B cell (primary cell): ENCODE results near the gene SCN4A. TPM values are rescaled to one million over a fixed set of nuclear protein-coding genes. Genes with fewer than 3 reads are reported as not detected.

Experiments used
- ATAC-seq: fragments of 200-7000 bp; cut with Tn5 transposase; one replicate; pipeline ENCODE4 v1.10.0; 2021; ENCODE audit warnings: low read depth, mild to moderate bottlenecking, moderate number of reproducible peaks, moderate library complexity
- CTCF ChIA-PET: fragments of 350-600 bp; sonication (Branson Sonifier 250); formaldehyde crosslinking; loops from one replicate; lab custom pipeline; 2021; ENCODE audit warnings: antibody characterized with exemption, inconsistent platforms; lab: Charles Lee
- POLR2A ChIA-PET: fragments of 350-600 bp; sonication (Branson Sonifier 250); formaldehyde crosslinking; loops from one replicate; lab custom pipeline; 2021; ENCODE audit warnings: antibody characterized with exemption; lab: Charles Lee
- DNase-seq: peaks from one replicate; pipeline ENCODE4 v3.0.0; 2013
- H2AFZ ChIP-seq: 2 replicates; pipeline ENCODE4 v1.6.1; 2012; ENCODE audit warnings: mild to moderate bottlenecking, low read depth, low read length; ENCODE audit not compliant: insufficient read depth, poor library complexity, severe bottlenecking
- H3K27ac ChIP-seq, 2 donors: 1 replicate in 1 of 2; 2 replicates in 1 of 2; pipeline ENCODE4 v1.5.1; 2012 to 2013; ENCODE audit warnings: low read length in 2 of 2, mild to moderate bottlenecking in 2 of 2, moderate library complexity in 1 of 2
- H3K27me3 ChIP-seq, 4 experiments: fragments of 200-600 bp in 1 of 4; sonication (generic) in 1 of 4; replicated peaks in 1 of 4; 1 replicate in 2 of 4; 2 replicates in 2 of 4; pipeline versions ENCODE4 v1.6.1 to v1.7.0; 2013 to 2016; ENCODE audit warnings: low read length in 3 of 4, mild to moderate bottlenecking in 2 of 4, mixed read lengths in 1 of 4, moderate library complexity in 1 of 4; ENCODE audit not compliant: insufficient read depth in 4 of 4, control insufficient read depth in 3 of 4; ENCODE audit errors: control extremely low read depth in 1 of 4
- H3K36me3 ChIP-seq, 2 experiments: replicated peaks in 1 of 2; 1 replicate in 1 of 2; 2 replicates in 1 of 2; pipeline versions ENCODE4 v1.6.1 to v1.7.1; 2013; ENCODE audit warnings: low read length in 1 of 2; ENCODE audit not compliant: insufficient read depth in 2 of 2, control insufficient read depth in 1 of 2; ENCODE audit errors: control extremely low read depth in 1 of 2, extremely low read depth in 1 of 2
- H3K4me1 ChIP-seq, 2 donors: fragments of 200-600 bp in 1 of 2; sonication (generic) in 1 of 2; 1 replicate in 1 of 2; 2 replicates in 1 of 2; pipeline versions ENCODE4 v1.5.1 to v1.6.1; 2013 to 2017; ENCODE audit warnings: low read length in 2 of 2; ENCODE audit not compliant: control insufficient read depth in 2 of 2, insufficient read depth in 2 of 2
- H3K4me2 ChIP-seq: replicated peaks from 2 replicates; pipeline ENCODE3; 2012; ENCODE audit warnings: mild to moderate bottlenecking, low read depth, low read length; ENCODE audit not compliant: poor library complexity, severe bottlenecking
- H3K4me3 ChIP-seq, 5 experiments: fragments of 200-600 bp in 1 of 5; sonication (generic) in 1 of 5; 1 replicate in 3 of 5; 2 replicates in 2 of 5; pipeline versions ENCODE4 v1.5.1 to v1.7.0; 2011 to 2016; ENCODE audit warnings: low read length in 4 of 5, mild to moderate bottlenecking in 4 of 5, low read depth in 2 of 5, control low read depth in 1 of 5, moderate library complexity in 1 of 5; ENCODE audit not compliant: insufficient read depth in 1 of 5; ENCODE audit errors: control extremely low read depth in 1 of 5, extremely low read depth in 1 of 5
- H3K79me2 ChIP-seq: fragments of 200-600 bp; sonication (generic); one replicate; pipeline ENCODE4 v1.6.0; 2016; ENCODE audit warnings: low read length; ENCODE audit not compliant: control insufficient read depth, insufficient read depth
- H3K9ac ChIP-seq: fragments of 200-600 bp; sonication (generic); 2 replicates; pipeline ENCODE4 v1.6.1; 2017; ENCODE audit warnings: mild to moderate bottlenecking, low read length, moderate library complexity
- H3K9me3 ChIP-seq, 3 donors: one replicate each; pipeline versions ENCODE4 v1.6.1 to v1.7.1; 2013; ENCODE audit warnings: low read length in 2 of 3; ENCODE audit not compliant: control insufficient read depth in 2 of 3, insufficient read depth in 1 of 3; ENCODE audit errors: control extremely low read depth in 1 of 3
- H4K20me1 ChIP-seq: 2 replicates; pipeline ENCODE4 v1.6.0; 2012; ENCODE audit warnings: mild to moderate bottlenecking, low read length; ENCODE audit not compliant: insufficient read depth, control insufficient read depth, poor library complexity, severe bottlenecking
- H3K27ac Mint-ChIP-seq: one replicate; pipeline ENCODE4 v1.8.0; 2021; ENCODE audit warnings: mixed read lengths
- H3K27me3 Mint-ChIP-seq: one replicate; pipeline ENCODE4 v1.8.0; 2021; ENCODE audit warnings: mixed read lengths
- H3K4me1 Mint-ChIP-seq: one replicate; pipeline ENCODE4 v1.8.0; 2021; ENCODE audit warnings: mixed read lengths
- H3K4me3 Mint-ChIP-seq: one replicate; pipeline ENCODE4 v1.8.0; 2021; ENCODE audit warnings: mixed read lengths
- H3K9me3 Mint-ChIP-seq: one replicate; pipeline ENCODE4 v1.8.0; 2022; ENCODE audit warnings: mixed read lengths; ENCODE audit not compliant: insufficient read depth
- EZH2 ChIP-seq: IDR thresholded peaks from 2 replicates; pipeline ENCODE4 v1.6.1; 2012; ENCODE audit warnings: borderline replicate concordance, low read depth, mild to moderate bottlenecking, moderate library complexity, low read length; ENCODE audit not compliant: insufficient read depth, poor library complexity, severe bottlenecking
- WGBS: methylation state at CpG from one replicate; pipeline ENCODE4 v1.1.5; 2013; ENCODE audit warnings: missing lambda C conversion rate; ENCODE audit not compliant: insufficient coverage; 5-methylcytosine and 5-hydroxymethylcytosine counted together
- intact Hi-C: fragments of 100-400 bp; cut with micrococcal nuclease; formaldehyde crosslinking; loops from one replicate; pipeline ENCODE4 v1.10.0; 2022
- polyA plus RNA-seq: library from polyadenylated mRNA; depleted of rRNA; stranded (reverse); fragments of >200 nt; gene quantifications from 2 replicates; pipeline ENCODE4 v1.2.3, GENCODE V29; 2012
- total RNA-seq, 2 donors: library from RNA; stranded (reverse); fragments of 120-200 nt in 1 of 2; gene quantifications; 1 replicate in 1 of 2; 2 replicates in 1 of 2; pipeline versions ENCODE4 v1.2.3 to v1.2.4, GENCODE V29; 2013 to 2022
- TF ChIP-seq, protein P1 (sequence below): fragments of 200-600 bp; IDR thresholded peaks from one replicate; pipeline ENCODE4 v1.8.0; 2022; ENCODE audit warnings: antibody characterized with exemption, mild to moderate bottlenecking

Gene SCN4A
- total and polyA plus RNA-seq, 2 donors (not counting 1 experiment from before 2014, with no cell fraction given): 1.1 to 1.4 TPM

DNA sequence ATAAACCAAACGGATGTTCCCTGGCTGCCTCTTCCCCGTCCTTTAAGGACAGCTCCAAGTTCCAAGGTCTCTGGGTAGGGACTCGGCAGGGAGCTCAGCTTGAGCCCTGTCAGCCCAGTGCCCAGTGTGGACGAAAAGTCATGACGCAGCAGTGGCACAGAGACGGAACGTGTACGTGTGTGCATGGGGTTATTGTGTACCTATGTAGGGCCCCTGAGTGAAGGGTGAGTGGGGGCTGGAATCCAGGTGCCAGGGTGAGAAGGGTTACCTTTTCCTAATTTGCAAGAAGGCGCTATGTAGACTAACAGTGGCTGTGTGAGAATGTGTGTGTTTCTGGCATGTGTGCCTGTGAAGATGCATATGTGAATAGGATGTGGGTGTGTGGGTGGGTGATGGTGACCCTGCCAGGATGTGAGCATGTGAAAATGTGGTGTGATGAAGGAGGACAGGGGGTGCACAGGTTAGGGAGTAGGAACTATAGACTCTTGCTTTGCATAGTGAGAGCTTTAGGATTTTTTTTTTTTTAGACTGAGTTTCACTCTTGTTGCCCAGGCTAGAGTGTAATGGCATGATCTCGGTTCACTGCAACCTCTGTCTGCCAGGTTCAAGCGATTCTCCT lies 6.0 kb downstream of the SCN4A start:
- no peak overlapping the region for H3K4me2 ChIP-seq
- DNase-seq (no peak), ATAC-seq (no peak)
- no peak overlapping the region for H3K27ac ChIP-seq
- no peak overlapping the region for H3K4me3 ChIP-seq
- Mint-ChIP-seq H3K4me1 (peaks cover 14% of the 10 kb centered on the region), H3K27ac (no peak overlapping the region), H3K27me3 (no peaks in the 10 kb centered on the region), H3K9me3 (no peaks in the 10 kb centered on the region), H3K4me3 (no peak overlapping the region)
- ChIA-PET CTCF (interaction anchor here (0.6 to 4.0 kb wide), 4 partner anchors 15 to 1207 kb away, joined by 3 to 14 read pairs (median 8); no protein-coding TSS in a partner anchor), POLR2A (interaction anchor here (0.6 kb wide), 1 partner anchor 55 kb away, joined by 7 read pairs; no protein-coding TSS in a partner anchor)
- H4K20me1 ChIP-seq: no peaks in the 10 kb centered on the region
- no peak overlapping the region for H2AFZ ChIP-seq
- H3K79me2 ChIP-seq: no peaks in the 10 kb centered on the region
- peaks cover 5 to 12% of the 10 kb centered on the region in 2 donors for H3K4me1 ChIP-seq
- intact Hi-C loops: no loop called here
- no peaks in the 10 kb centered on the region for H3K9me3 ChIP-seq
- H3K36me3 ChIP-seq: no peaks in the 10 kb centered on the region
- no peak overlapping the region for H3K9ac ChIP-seq
- H3K27me3 ChIP-seq: peaks cover 0 to 2% (median 0%) of the 10 kb centered on the region in 4 experiments
- WGBS: 90% methylated on average over 11 of the region's 11 CpGs
- TF ChIP-seq EZH2: no peak
- TF ChIP-seq, protein P1, sequence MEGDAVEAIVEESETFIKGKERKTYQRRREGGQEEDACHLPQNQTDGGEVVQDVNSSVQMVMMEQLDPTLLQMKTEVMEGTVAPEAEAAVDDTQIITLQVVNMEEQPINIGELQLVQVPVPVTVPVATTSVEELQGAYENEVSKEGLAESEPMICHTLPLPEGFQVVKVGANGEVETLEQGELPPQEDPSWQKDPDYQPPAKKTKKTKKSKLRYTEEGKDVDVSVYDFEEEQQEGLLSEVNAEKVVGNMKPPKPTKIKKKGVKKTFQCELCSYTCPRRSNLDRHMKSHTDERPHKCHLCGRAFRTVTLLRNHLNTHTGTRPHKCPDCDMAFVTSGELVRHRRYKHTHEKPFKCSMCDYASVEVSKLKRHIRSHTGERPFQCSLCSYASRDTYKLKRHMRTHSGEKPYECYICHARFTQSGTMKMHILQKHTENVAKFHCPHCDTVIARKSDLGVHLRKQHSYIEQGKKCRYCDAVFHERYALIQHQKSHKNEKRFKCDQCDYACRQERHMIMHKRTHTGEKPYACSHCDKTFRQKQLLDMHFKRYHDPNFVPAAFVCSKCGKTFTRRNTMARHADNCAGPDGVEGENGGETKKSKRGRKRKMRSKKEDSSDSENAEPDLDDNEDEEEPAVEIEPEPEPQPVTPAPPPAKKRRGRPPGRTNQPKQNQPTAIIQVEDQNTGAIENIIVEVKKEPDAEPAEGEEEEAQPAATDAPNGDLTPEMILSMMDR: no peak

DNA sequence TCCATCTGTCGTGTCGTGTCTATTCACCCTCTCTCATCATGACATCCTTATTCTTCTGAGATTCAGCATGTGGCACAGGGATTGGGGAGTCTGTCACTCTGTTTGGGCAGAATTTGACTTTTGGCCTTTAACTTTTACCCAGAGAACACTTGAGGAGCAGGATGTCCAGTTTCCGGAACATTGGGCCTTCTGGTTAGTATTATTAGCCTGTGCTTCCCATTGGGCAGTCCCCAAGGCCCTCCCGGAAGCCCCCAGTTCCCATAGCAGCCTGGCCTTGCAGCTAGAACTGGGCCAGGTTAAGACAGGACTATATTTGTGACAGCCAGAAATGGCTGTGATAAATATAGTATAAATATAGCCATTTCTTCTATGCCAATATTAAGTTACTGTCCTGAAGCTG lies 9.6 kb downstream of the SCN4A start:
- Histone ChIP-seq H3K4me2 (no peak overlapping the region), H3K9me3 (no peaks in the 10 kb centered on the region), H3K9ac (no peak overlapping the region), H3K4me3 (no peak overlapping the region), H3K36me3 (no peaks in the 10 kb centered on the region), H3K27ac (no peak overlapping the region), H3K79me2 (no peaks in the 10 kb centered on the region), H2AFZ (no peak overlapping the region), H3K27me3 (no peaks in the 10 kb centered on the region), H4K20me1 (no peaks in the 10 kb centered on the region), H3K4me1 (peaks cover 13 to 24% of the 10 kb centered on the region in 2 donors)
- no peak for DNase-seq
- Mint-ChIP-seq H3K27me3 (no peaks in the 10 kb centered on the region), H3K27ac (no peak overlapping the region), H3K4me1 (peaks cover 20% of the 10 kb centered on the region), H3K9me3 (no peaks in the 10 kb centered on the region), H3K4me3 (no peak overlapping the region)
- intact Hi-C loops: no loop called here
- TF ChIP-seq EZH2: no peak
- TF ChIP-seq, protein P1: no peak
- ATAC-seq: no peak
- ChIA-PET POLR2A (no interaction called here), CTCF (interaction anchor here (1.9 to 2.2 kb wide), 2 partner anchors 12 to 66 kb away, joined by 5 read pairs; no protein-coding TSS in a partner anchor)
- WGBS: 100% methylated on average over 1 of the region's 4 CpGs
